WTC11 (cell line): ENCODE results near the gene GATA6.

ENCODE experiments used
- JUN ChIP-seq: sonication (generic); formaldehyde crosslinking; IDR thresholded peaks from 2 replicates; pipeline ENCODE4 v1.8.0; 2023; ENCODE audit warnings: mild to moderate bottlenecking, missing genetic modification reagents
- TCF7 ChIP-seq: sonication (generic); formaldehyde crosslinking; IDR thresholded peaks from 2 replicates; pipeline ENCODE4 v1.8.0; 2022; ENCODE audit warnings: mild to moderate bottlenecking, low read depth, missing genetic modification reagents, moderate library complexity
- ZNF423 ChIP-seq: fragments of 250-450 bp; sonication (Bioruptor Pico); IDR thresholded peaks from 2 replicates; pipeline ENCODE4 v2.1.2; 2022; ENCODE audit warnings: mild to moderate bottlenecking, moderate library complexity
- TF ChIP-seq, protein P1 (sequence below): sonication (generic); formaldehyde crosslinking; IDR thresholded peaks from 2 replicates; pipeline ENCODE4 v1.8.0; 2022; ENCODE audit warnings: missing genetic modification reagents
- TF ChIP-seq, protein P2 (sequence below): sonication (generic); formaldehyde crosslinking; IDR thresholded peaks from 2 replicates; pipeline ENCODE4 v1.8.1; 2022; ENCODE audit warnings: low read depth, missing genetic modification reagents, borderline replicate concordance
- TF ChIP-seq, protein P3 (sequence below): sonication (generic); formaldehyde crosslinking; IDR thresholded peaks from 2 replicates; pipeline ENCODE4 v1.8.0; 2022; ENCODE audit warnings: mild to moderate bottlenecking, missing genetic modification reagents
- TF ChIP-seq, protein P4 (sequence below): fragments of 200-600 bp; IDR thresholded peaks from 2 replicates; pipeline ENCODE4 v1.8.0; 2022; ENCODE audit warnings: antibody characterized with exemption

DNA sequence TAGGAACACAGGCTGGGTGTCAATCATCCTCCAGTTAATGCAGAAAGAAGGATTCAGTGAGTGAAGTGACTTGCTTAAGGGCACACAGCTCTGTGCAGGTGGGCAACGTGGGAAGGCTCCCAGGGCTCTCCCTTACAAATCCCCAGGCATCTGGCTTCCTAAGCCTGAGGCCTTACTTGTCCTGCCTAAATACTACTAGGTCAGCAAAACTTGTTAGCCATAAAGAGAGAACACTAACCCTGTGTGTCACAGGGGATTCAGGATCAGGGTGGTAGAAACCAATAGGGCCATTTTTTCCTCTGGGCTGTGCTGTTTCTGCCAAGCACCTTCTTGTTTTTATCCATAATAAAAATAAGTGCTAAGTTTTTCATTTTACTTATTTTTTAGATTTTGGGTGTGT is 55.0 kb downstream of the GATA6 start:
- TF ChIP-seq, protein P1, sequence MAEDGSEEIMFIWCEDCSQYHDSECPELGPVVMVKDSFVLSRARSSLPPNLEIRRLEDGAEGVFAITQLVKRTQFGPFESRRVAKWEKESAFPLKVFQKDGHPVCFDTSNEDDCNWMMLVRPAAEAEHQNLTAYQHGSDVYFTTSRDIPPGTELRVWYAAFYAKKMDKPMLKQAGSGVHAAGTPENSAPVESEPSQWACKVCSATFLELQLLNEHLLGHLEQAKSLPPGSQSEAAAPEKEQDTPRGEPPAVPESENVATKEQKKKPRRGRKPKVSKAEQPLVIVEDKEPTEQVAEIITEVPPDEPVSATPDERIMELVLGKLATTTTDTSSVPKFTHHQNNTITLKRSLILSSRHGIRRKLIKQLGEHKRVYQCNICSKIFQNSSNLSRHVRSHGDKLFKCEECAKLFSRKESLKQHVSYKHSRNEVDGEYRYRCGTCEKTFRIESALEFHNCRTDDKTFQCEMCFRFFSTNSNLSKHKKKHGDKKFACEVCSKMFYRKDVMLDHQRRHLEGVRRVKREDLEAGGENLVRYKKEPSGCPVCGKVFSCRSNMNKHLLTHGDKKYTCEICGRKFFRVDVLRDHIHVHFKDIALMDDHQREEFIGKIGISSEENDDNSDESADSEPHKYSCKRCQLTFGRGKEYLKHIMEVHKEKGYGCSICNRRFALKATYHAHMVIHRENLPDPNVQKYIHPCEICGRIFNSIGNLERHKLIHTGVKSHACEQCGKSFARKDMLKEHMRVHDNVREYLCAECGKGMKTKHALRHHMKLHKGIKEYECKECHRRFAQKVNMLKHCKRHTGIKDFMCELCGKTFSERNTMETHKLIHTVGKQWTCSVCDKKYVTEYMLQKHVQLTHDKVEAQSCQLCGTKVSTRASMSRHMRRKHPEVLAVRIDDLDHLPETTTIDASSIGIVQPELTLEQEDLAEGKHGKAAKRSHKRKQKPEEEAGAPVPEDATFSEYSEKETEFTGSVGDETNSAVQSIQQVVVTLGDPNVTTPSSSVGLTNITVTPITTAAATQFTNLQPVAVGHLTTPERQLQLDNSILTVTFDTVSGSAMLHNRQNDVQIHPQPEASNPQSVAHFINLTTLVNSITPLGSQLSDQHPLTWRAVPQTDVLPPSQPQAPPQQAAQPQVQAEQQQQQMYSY (CRISPR knock-in tag) = no peak
- TF ChIP-seq JUN (CRISPR knock-in tag) (no peak), ZNF423 (CRISPR knock-in tag) (no peak), TCF7 (CRISPR knock-in tag) (no peak)
- TF ChIP-seq, protein P2, sequence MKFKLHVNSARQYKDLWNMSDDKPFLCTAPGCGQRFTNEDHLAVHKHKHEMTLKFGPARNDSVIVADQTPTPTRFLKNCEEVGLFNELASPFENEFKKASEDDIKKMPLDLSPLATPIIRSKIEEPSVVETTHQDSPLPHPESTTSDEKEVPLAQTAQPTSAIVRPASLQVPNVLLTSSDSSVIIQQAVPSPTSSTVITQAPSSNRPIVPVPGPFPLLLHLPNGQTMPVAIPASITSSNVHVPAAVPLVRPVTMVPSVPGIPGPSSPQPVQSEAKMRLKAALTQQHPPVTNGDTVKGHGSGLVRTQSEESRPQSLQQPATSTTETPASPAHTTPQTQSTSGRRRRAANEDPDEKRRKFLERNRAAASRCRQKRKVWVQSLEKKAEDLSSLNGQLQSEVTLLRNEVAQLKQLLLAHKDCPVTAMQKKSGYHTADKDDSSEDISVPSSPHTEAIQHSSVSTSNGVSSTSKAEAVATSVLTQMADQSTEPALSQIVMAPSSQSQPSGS = no peak
- TF ChIP-seq, protein P3, sequence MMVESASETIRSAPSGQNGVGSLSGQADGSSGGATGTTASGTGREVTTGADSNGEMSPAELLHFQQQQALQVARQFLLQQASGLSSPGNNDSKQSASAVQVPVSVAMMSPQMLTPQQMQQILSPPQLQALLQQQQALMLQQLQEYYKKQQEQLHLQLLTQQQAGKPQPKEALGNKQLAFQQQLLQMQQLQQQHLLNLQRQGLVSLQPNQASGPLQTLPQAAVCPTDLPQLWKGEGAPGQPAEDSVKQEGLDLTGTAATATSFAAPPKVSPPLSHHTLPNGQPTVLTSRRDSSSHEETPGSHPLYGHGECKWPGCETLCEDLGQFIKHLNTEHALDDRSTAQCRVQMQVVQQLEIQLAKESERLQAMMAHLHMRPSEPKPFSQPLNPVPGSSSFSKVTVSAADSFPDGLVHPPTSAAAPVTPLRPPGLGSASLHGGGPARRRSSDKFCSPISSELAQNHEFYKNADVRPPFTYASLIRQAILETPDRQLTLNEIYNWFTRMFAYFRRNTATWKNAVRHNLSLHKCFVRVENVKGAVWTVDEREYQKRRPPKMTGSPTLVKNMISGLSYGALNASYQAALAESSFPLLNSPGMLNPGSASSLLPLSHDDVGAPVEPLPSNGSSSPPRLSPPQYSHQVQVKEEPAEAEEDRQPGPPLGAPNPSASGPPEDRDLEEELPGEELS (CRISPR knock-in tag) = no peak
- TF ChIP-seq, protein P4, sequence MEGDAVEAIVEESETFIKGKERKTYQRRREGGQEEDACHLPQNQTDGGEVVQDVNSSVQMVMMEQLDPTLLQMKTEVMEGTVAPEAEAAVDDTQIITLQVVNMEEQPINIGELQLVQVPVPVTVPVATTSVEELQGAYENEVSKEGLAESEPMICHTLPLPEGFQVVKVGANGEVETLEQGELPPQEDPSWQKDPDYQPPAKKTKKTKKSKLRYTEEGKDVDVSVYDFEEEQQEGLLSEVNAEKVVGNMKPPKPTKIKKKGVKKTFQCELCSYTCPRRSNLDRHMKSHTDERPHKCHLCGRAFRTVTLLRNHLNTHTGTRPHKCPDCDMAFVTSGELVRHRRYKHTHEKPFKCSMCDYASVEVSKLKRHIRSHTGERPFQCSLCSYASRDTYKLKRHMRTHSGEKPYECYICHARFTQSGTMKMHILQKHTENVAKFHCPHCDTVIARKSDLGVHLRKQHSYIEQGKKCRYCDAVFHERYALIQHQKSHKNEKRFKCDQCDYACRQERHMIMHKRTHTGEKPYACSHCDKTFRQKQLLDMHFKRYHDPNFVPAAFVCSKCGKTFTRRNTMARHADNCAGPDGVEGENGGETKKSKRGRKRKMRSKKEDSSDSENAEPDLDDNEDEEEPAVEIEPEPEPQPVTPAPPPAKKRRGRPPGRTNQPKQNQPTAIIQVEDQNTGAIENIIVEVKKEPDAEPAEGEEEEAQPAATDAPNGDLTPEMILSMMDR = no peak
